Stomach (tissue), 9 donors: ENCODE data around the gene EPB41L1. TPM values are rescaled to one million over a fixed set of nuclear protein-coding genes. Genes with fewer than 3 reads are reported as not detected.
"Not testable (repeated sequence)": the region's sequence is repeated elsewhere in the genome, so short reads cannot be mapped to it uniquely, and the experiment has no call there.

Experiments used
- DNase-seq, 2 donors: peaks; one replicate each; pipeline versions ENCODE4 v3.0.0 to v3.0.0-alpha.2; 2013 to 2019
- H3K27ac ChIP-seq, 5 donors: fragments of 200-600 bp in 4 of 5; sonication (generic) in 4 of 5; one replicate each; pipeline ENCODE4 v1.5.1; 2013 to 2019; ENCODE audit warnings: mild to moderate bottlenecking in 1 of 5, moderate library complexity in 1 of 5
- H3K27me3 ChIP-seq, 3 donors: fragments of 200-600 bp; sonication (generic); one replicate each; pipeline ENCODE4 v1.5.1; 2017 to 2019; ENCODE audit warnings: mixed run types in 1 of 3
- H3K36me3 ChIP-seq, 4 donors: fragments of 200-600 bp; sonication (generic); 1 replicate in 3 of 4; 2 replicates in 1 of 4; pipeline ENCODE4 v1.5.1; 2016 to 2019
- H3K4me1 ChIP-seq, 4 donors: fragments of 200-600 bp; sonication (generic); one replicate each; pipeline ENCODE4 v1.5.1; 2016 to 2019
- H3K4me3 ChIP-seq, 4 donors: fragments of 200-600 bp; sonication (generic) in 3 of 4; one replicate each; pipeline ENCODE4 v1.5.1; 2016 to 2019; ENCODE audit warnings: mild to moderate bottlenecking in 1 of 4
- H3K9me3 ChIP-seq, 4 donors: fragments of 200-600 bp; sonication (generic); one replicate each; pipeline ENCODE4 v1.5.1; 2016 to 2019
- EP300 ChIP-seq: sonication (generic); formaldehyde crosslinking; IDR thresholded peaks from one replicate; pipeline ENCODE4 v1.6.1; 2017; ENCODE audit warnings: antibody characterized with exemption
- POLR2A ChIP-seq, 4 donors: fragments of 450-650 bp; IDR thresholded peaks; one replicate each; pipeline ENCODE4 v1.6.1; 2016; ENCODE audit warnings: antibody characterized with exemption in 4 of 4, control low read depth in 2 of 4, mild to moderate bottlenecking in 1 of 4, moderate library complexity in 1 of 4
- POLR2AphosphoS5 ChIP-seq, 3 donors: sonication (generic); formaldehyde crosslinking; IDR thresholded peaks; one replicate each; pipeline ENCODE4 v1.6.1; 2016; ENCODE audit warnings: antibody characterized with exemption in 3 of 3
- WGBS, 5 donors: extraction: QIAGEN DNeasy Blood & Tissue Kit in 3 of 5; methylation state at CpG; one replicate each; pipeline versions ENCODE4 v1.1.5 to v1.1.7; 2013 to 2018; 5-methylcytosine and 5-hydroxymethylcytosine counted together
- intact Hi-C: fragments of 100-400 bp; cut with DNase I; formaldehyde crosslinking; loops from one replicate; pipeline ENCODE4 v1.15.1; 2023; ENCODE audit warnings: low total_unique reads
- polyA plus RNA-seq, 3 donors: library from polyadenylated mRNA; stranded (reverse); fragments of 200-250 nt; gene quantifications; one replicate each; pipeline ENCODE4 v1.2.3, GENCODE V29; 2013
- total RNA-seq, 5 donors: library from RNA; depleted of rRNA; stranded (reverse); fragments of >200 nt; gene quantifications; one replicate each; pipeline versions ENCODE4 v1.1.0 to v1.2.3, GENCODE V29; 2014 to 2016
- TF ChIP-seq, protein P1 (sequence below), 7 experiments: fragments of 450-650 bp in 4 of 7; fragments of 200-600 bp in 3 of 7; sonication (generic) in 3 of 7; IDR thresholded peaks; one replicate each; pipeline ENCODE4 v1.5.1; 2016 to 2019; ENCODE audit warnings: antibody characterized with exemption in 7 of 7, control low read depth in 2 of 7, mild to moderate bottlenecking in 1 of 7
- donor health status: healthy with polysubstance abuse.
- donor health status: Bipolar disorder and iron deficiency.
- donor health status: healthy.

Gene EPB41L1
- total and polyA plus RNA-seq, 8 donors: 25.9 to 271 (median 40.4) TPM

DNA sequence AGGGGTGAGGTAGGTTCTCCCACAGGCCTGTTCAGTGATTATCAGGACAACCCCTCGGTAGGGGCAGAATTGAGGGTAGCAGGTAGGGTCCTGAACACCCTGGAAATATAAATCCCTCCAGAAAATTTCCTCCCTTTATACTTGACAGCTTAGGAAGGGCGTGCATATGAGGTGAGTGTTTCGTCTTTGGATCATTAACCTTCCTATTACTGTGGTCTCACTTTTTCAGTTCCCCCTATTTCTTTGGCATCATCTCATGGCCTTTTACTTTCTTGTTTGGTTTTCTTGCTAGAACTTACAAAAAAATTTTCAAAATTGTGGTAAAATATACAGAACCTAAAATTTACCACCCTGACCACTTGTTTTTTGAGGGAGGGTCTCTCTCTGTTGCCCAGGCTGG, 18.7 kb upstream of the EPB41L1 start:
- no peak for DNase-seq
- Histone ChIP-seq H3K27ac (no peak overlapping the region), H3K9me3 (no peaks in the 10 kb centered on the region), H3K27me3 (no peaks in the 10 kb centered on the region), H3K4me1 (peaks cover 0 to 24% (median 8%) of the 10 kb centered on the region in 4 donors), H3K4me3 (no peak overlapping the region), H3K36me3 (peaks cover 0 to 6% (median 0%) of the 10 kb centered on the region in 4 donors)
- WGBS, 5 donors: 84 to 92% (median 88%) methylated on average over 3 of the region's 3 CpGs
- intact Hi-C loops: no loop called here
- TF ChIP-seq POLR2AphosphoS5 (IDR thresholded peaks at IDR 0.05) (no peak), EP300 (no peak), POLR2A (IDR thresholded peaks at IDR 0.05) (no peak)
- TF ChIP-seq, protein P1, sequence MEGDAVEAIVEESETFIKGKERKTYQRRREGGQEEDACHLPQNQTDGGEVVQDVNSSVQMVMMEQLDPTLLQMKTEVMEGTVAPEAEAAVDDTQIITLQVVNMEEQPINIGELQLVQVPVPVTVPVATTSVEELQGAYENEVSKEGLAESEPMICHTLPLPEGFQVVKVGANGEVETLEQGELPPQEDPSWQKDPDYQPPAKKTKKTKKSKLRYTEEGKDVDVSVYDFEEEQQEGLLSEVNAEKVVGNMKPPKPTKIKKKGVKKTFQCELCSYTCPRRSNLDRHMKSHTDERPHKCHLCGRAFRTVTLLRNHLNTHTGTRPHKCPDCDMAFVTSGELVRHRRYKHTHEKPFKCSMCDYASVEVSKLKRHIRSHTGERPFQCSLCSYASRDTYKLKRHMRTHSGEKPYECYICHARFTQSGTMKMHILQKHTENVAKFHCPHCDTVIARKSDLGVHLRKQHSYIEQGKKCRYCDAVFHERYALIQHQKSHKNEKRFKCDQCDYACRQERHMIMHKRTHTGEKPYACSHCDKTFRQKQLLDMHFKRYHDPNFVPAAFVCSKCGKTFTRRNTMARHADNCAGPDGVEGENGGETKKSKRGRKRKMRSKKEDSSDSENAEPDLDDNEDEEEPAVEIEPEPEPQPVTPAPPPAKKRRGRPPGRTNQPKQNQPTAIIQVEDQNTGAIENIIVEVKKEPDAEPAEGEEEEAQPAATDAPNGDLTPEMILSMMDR (IDR thresholded peaks at IDR 0.05): no peak

DNA sequence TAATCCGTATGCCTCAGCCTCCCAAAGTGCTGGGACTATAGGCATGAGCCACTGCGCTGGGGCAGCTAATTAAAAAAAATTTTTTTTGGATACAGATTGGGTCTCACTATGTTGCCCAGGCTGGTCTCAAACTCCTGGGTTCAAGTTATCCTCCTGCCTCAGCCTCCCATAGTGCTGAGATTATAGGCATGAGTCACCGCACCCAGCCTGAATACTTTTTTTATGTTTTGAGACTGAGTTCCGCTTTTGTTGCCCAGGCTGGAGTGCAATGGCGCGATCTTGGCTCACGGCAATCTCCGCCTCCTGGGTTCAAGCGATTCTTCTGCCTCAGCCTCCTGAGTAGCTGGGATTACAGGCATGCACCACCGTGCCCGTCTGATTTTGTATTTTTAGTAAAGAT, 17.2 kb upstream of the EPB41L1 start:
- H3K9me3 ChIP-seq, DNase-seq, H3K4me3 ChIP-seq, intact Hi-C loops, H3K36me3 ChIP-seq, H3K27me3 ChIP-seq, H3K27ac ChIP-seq: not testable (repeated sequence)
- peaks cover 0 to 24% (median 8%) of the 10 kb centered on the region in 4 donors for H3K4me1 ChIP-seq
- WGBS, 5 donors: 91 to 96% (median 93%) methylated on average over 11 of the region's 11 CpGs

DNA sequence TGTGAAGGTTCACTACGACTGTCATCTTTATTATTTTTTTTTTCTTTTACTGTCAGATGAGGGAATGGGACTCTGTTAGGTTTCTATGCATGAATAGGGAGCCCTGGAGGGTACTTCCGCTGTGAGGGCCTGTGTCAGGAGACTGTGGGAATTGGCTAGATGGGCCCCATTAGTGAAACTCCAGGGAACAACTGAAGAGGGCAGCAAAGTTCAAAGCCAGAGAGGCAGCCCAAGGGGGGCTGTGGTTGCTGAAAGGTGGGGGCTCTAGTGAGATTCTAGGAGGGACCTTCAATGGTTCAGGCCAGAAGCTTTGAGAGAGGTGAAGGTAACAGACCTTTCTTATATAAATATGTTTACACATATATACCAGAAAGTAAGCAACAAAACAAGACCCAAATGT, 13.2 kb upstream of the EPB41L1 start:
- Histone ChIP-seq H3K27me3 (no peaks in the 10 kb centered on the region), H3K4me1 (peaks cover 15 to 32% (median 27%) of the 10 kb centered on the region in 4 donors), H3K27ac (no peak overlapping the region), H3K36me3 (no peaks in the 10 kb centered on the region), H3K9me3 (no peaks in the 10 kb centered on the region), H3K4me3 (no peak overlapping the region)
- no peak for TF ChIP-seq POLR2AphosphoS5 (IDR thresholded peaks at IDR 0.05)
- TF ChIP-seq POLR2A (IDR thresholded peaks at IDR 0.05): no peak
- no peak for TF ChIP-seq EP300
- TF ChIP-seq, protein P1 (IDR thresholded peaks at IDR 0.05): no peak
- DNase-seq: no peak
- intact Hi-C loops: loop anchor here (2.0 kb wide), 1 partner anchor 147 kb away; no protein-coding TSS in a partner anchor
- WGBS, 5 donors: 79 to 89% (median 87%) methylated on average over 2 of the region's 2 CpGs

DNA sequence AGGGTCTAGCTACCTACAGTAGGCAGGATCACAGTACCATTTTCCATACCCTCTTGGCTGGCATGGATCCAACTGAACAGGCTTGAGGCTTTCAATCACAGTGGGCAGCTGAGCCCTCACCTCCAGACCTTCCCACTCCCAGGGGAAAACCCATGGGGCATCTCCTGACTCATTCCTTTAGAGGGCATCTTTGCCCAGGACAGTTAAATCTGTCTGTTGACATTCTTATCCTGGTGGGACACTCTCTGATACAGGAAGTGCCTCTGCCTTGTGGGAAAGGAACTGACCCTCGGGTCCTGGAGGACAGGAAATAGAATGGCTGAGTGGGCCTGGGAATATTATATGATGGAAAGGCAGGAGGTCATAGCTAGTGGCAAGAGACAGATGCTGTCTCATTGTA, 10.2 kb upstream of the EPB41L1 start:
- Histone ChIP-seq H3K27me3 (no peaks in the 10 kb centered on the region), H3K9me3 (no peaks in the 10 kb centered on the region), H3K4me1 (peaks cover 26 to 52% (median 34%) of the 10 kb centered on the region in 4 donors), H3K36me3 (no peaks in the 10 kb centered on the region), H3K27ac (no peak overlapping the region), H3K4me3 (no peak overlapping the region)
- intact Hi-C loops: no loop called here
- TF ChIP-seq POLR2A (IDR thresholded peaks at IDR 0.05): no peak
- TF ChIP-seq EP300: no peak
- TF ChIP-seq, protein P1 (IDR thresholded peaks at IDR 0.05): no peak
- no peak for TF ChIP-seq POLR2AphosphoS5 (IDR thresholded peaks at IDR 0.05)
- DNase-seq: no peak
- WGBS, 5 donors: 31 to 70% (median 44%) methylated on average over 1 of the region's 1 CpG

DNA sequence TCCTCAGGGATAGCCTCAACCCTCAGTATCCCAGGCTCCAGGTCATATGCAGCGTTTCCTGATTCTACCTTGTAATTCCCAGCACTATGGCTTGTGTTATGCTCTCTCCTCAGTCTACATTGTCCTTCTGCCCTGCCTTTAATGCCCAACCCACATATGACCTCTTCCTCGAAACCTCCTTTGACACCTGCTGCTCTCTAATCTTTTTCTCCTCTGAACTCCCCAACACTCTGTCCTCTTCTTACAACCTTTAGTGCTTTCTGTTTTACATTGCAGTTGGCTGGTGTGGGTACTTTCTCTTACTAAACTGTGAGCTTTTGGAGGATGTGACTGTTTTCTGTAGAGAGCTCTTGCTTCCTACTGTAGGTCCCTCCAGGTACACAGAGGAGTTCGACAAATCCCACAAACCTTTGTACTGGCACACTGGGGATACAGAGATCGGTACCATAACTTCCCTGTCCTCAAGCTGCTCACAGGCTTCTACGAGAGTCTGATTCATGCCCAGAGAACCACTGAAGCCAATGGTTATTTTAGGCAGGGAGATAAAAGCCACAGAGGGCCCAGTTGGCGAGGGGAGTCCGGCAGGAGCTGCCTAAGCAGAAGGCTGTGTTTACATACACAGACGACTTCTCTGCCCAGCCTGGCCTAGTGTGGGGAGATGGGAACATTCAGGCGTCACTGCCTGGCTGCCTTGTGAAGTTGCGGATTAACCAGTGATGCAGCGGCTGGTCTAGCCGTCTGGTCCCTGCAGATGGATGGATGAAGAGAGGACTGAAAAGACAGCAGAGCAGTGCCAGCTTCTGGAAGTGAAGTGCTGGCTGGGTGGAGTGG, 8.4 kb upstream of the EPB41L1 start:
- WGBS, 5 donors: 34 to 60% (median 43%) methylated on average over 11 to 12 of the region's 12 CpGs
- peak overlapping the region; percentile 51 to 82 (median 68) for H3K27ac ChIP-seq
- TF ChIP-seq POLR2AphosphoS5 (IDR thresholded peaks at IDR 0.05): peak in 2 of 3 donors; percentile 38 to 72
- TF ChIP-seq POLR2A (IDR thresholded peaks at IDR 0.05): no peak
- H3K36me3 ChIP-seq: no peaks in the 10 kb centered on the region
- intact Hi-C loops: no loop called here
- no peaks in the 10 kb centered on the region for H3K27me3 ChIP-seq
- no peak overlapping the region for H3K4me3 ChIP-seq
- DNase-seq: peak; percentile 58 to 67
- no peaks in the 10 kb centered on the region for H3K9me3 ChIP-seq
- peaks cover 29 to 56% (median 40%) of the 10 kb centered on the region in 4 donors for H3K4me1 ChIP-seq
